HG03469 (cell line): ENCODE results near the gene ZBTB7B.
A peak's percentile ranks its signal among the peaks of the same experiment; 100 is the strongest.

ENCODE experiments used
- ATAC-seq: cut with Tn5 transposase; IDR thresholded peaks from one replicate; pipeline ENCODE4 v1.9.1; 2021; ENCODE audit warnings: mild to moderate bottlenecking, moderate library complexity, moderate number of reproducible peaks; ENCODE audit not compliant: unreplicated experiment

Gene ZBTB7B

DNA sequence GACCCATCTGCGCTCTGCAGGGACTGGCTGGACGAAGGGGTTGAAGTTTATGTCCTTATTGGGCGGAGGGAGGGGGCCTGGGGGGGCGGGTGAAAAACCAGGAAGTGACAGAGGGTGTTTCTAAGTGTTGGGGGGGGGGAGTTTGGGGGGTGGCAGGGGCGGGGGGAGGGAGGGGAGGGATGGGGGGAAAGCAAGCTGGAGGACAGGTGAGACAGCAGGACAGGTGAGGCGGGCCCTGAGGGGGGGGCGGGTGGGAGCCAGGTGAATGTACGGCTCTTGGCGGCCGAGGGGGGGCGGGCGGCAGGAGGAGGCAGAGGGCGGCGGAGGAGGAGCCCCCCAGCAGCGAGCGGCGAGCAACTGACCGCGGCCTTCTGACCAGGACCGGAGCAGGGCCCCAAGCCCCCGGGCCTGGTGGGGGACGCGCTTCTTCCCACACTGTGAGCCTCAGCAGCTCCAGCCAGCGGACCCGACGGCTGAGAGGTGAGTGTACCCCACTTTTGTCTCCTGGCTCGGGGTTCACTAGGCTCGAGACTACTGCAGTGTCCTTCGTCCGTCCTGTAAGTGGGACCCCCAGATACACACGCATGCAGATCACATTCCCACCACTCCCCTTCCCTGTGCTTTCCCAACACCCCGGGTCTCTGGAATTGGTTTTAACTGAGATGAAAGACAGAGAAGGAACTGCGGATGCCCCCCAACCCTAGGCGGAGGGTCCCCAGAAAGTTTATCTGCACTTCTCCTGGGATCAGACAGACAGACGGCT is at the start of gene ZBTB7B:
Gene ZBTB7B (plus strand): TSS at position 339 of the 763 bp plus-strand sequence. CDS start 11,859 bp downstream, outside the sequence.
- ATAC-seq = no peak

DNA sequence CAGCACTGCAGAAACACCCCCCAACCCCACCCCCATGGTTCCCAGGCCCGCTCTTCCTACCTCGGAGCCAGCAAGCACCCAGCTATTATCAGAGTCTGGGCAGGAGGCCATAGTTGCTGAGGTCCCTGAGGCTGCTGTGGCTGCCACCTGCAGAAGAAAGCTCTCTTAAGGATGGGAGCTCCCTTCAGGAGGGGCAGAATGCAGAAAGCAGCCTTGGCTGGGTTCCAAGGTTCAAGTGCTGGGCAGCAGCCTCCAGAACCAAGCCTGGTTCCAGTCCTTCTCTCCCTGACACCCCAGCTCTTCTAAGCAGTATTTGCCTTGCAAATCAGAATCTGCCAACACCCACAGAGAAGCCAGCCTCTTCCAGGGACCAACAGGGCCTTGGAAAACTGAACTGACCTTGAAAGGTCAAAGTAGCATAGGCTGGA is 49.0 kb upstream of the ZBTB7B start:
- ATAC-seq = no peak

- no peak for ATAC-seq
Observed at GRCh38 chr1:154954541-154954940, 48.1 kb upstream of the ZBTB7B start.

DNA sequence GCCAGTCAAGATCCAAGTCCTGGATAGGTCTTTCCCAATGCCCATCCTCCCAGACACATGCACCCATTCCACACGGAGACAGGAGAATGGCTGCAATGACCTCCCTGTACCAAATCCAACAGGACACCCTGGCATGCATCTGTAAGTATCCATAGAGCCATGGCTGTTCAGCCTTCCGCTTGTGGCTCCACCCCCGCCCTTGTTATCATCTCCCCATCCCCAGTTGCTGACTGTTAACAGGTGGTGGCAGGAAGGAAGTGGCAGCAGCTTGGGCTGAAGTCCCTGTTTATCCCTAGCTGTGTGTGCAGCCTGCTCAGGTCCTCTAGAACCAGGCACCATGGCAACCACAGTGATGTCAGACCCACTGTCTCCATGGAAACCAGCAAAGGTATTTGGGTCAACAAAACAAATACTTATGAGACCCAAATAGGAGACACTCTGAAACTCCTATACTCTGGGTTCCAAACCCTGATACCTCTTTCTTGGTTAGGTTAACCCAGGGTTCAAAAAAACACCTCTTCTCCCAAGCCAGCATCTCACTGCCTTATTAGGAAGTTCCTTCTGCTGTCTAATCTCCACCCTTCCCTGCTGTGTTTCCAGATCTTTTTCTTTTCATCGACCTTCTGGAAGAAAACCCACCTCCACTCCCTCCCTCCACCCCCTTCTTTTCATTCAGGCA is 47.4 kb upstream of the ZBTB7B start:
- peak; percentile 30 for ATAC-seq

- ATAC-seq = peak; percentile 35
Observed at GRCh38 chr1:154955718-154956543, 46.7 kb upstream of the ZBTB7B start, which contains the start of gene PBXIP1. TSS of gene PBXIP1 (minus strand) at chr1:154956099. CDS start at chr1:154953721, 2,378 bp downstream.

GRCh38 chr1:154956544-154956941 is 46.1 kb upstream of the ZBTB7B start:
- ATAC-seq = no peak

DNA sequence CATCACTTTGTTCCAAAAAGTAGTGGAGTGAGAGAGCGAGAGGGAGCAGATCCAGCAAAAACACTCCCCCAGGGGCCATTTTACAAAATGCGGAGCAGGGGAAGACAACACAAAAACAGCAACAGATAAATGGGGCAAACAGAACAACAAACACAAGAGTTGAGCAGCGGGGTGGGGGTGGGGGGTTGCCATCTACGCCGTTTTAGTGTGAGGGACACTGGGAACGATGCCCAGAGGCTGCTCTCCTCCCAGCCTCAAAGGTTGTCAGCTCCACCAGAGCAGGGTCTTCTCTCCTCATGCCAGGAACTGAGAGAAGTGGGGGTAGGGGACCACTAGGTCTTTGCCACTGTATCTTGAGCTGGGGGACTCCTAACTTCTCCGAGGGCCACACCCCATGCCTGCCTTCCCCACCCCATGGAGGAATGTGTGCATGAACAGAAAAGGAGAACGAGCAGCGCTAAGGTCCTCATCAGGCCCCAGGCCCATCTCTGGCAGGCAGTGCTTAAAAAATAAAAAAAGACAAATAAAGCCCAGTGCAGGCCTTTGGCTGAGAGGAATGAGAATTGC is 45.4 kb upstream of the ZBTB7B start:
- no peak for ATAC-seq

- no peak for ATAC-seq
Observed at GRCh38 chr1:154958036-154958435, 44.6 kb upstream of the ZBTB7B start.

- no peak for ATAC-seq
Observed at GRCh38 chr1:154958681-154959425, 43.7 kb upstream of the ZBTB7B start.

- ATAC-seq = no peak
Observed at GRCh38 chr1:154959426-154959780, 43.2 kb upstream of the ZBTB7B start.

- no peak for ATAC-seq
Observed at GRCh38 chr1:154960446-154961136, 42.0 kb upstream of the ZBTB7B start.

GRCh38 chr1:154961207-154962155 is 41.1 kb upstream of the ZBTB7B start, which contains the start of gene PYGO2:
TSS of gene PYGO2 (minus strand) at chr1:154961782. CDS start at chr1:154961576, 206 bp downstream.
- peak; percentile 46 for ATAC-seq

- ATAC-seq = peak; percentile 19
Observed at GRCh38 chr1:154962156-154962749, 40.3 kb upstream of the ZBTB7B start.

DNA sequence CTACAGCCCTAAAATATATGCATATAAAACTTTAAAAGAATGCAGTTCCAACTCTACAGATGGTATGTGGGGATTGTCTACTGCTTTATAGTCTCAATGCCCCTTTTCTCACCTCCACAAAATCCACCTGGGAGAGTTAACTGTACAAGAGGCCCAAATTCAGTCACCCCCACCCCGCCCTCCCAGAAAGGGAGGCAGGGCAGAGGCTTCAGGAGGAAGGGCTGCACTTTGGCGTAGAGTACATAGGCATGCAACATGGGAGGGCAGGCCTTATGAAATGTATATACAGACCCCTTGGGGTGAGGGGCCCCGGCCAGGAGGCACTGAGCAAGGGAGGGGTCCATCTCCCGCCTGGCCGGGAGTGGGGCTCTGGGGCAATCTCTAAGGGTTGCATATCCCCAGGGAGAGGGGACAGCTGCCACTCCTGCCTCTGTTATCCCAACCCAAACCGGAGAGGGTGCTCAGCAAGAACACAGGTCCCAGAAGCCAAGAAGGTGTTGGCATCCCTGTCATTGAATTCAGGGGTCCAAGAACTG is 39.7 kb upstream of the ZBTB7B start:
- ATAC-seq = no peak

GRCh38 chr1:154963643-154964042 is 39.0 kb upstream of the ZBTB7B start:
- no peak for ATAC-seq

DNA sequence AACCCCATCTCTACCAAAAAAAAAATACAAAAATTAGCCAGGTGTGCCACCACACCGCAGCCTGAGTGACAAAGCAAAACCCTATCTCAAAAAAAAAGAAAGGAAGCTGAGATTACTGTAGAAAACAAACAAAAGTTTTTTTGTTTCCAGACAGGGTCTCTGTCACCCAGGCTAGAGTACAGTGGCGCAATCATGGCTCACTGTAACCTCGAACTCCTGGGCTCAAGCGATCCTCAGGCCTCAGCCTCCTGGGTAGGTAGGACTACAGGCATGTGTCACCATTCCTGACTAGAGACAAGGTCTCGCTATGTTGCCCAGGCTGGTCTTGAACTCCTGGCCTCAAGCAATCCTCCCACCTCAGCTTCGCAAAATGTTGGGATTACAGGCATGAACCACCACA is 38.2 kb upstream of the ZBTB7B start:
- no peak for ATAC-seq

DNA sequence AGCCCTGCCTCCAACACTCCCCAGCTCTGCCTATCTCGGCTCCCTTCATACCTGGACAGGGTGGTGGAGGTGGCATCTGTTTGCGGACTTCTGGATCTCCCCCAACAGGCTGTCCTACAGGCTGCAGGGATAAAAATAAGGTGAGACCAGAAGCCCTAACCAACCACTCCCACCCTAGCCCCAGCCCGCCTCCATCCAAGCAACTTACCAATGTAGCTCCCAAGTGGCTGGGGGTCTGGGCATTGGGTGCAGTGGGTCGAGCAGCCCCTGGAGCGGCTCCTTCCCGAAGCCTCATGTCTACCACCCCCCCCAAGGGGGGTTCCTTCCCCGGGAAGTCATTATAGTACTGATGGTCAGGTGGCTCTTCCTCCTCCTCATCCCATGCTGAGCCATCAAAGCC is 36.5 kb upstream of the ZBTB7B start:
- no peak for ATAC-seq
